Loucy (cell line): ENCODE data around the gene GALNT7.

Source experiments
- CTCF ChIP-seq: fragments of 200-600 bp; sonication (generic); conservative IDR thresholded peaks from 2 replicates; pipeline ENCODE4 v1.5.1; 2014; ENCODE audit warnings: mild to moderate bottlenecking, antibody characterized with exemption, low read length
- EZH2phosphoT487 ChIP-seq: fragments of 200-600 bp; IDR thresholded peaks from 2 replicates; pipeline ENCODE4 v1.6.1; 2018; ENCODE audit warnings: antibody characterized with exemption, mild to moderate bottlenecking, moderate library complexity, borderline replicate concordance

DNA sequence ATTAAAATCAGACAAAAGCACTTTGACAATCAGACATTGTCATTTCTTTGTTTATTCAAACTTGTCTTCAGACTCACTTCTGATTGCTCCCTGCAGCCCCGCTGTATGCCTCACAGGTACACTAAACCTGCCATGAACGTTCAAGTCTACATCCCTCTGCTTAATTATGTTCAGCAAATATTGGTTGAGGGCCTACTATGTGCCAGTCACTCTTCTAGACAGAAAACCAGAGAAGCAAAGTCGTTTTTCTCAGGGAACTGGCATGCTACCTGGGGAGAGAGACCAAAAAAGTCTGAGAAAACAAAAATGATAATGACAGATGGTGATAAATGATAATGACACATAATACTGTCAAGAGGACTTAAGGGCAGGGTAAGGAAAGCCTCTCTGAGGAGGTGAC, 146.1 kb downstream of the GALNT7 start:
- TF ChIP-seq CTCF (no peak), EZH2phosphoT487 (no peak)
